Activated naive CD4-positive, alpha-beta T cell treated with anti-CD3 and anti-CD28 coated beads for 36 hours (primary cell): ENCODE data around the gene BAIAP2L1. TPM values are rescaled to one million over a fixed set of nuclear protein-coding genes. Genes with fewer than 3 reads are reported as not detected.

Source experiments
- CTCF ChIA-PET: fragments of 350-600 bp; sonication (Branson Sonifier 250); formaldehyde crosslinking; loops from one replicate; lab custom pipeline; 2021; ENCODE audit warnings: antibody characterized with exemption; lab: Charles Lee
- DNase-seq: peaks from one replicate; pipeline ENCODE4 v3.0.0-alpha.2; 2020
- H3K27ac Mint-ChIP-seq: one replicate; pipeline ENCODE4 v1.8.0; 2021; ENCODE audit warnings: mild to moderate bottlenecking, mixed read lengths
- H3K27me3 Mint-ChIP-seq: one replicate; pipeline ENCODE4 v1.8.0; 2021; ENCODE audit warnings: low read depth, mixed read lengths
- H3K36me3 Mint-ChIP-seq: one replicate; pipeline ENCODE4 v1.8.0; 2021; ENCODE audit warnings: low read depth, mixed read lengths
- H3K4me1 Mint-ChIP-seq: one replicate; pipeline ENCODE4 v1.8.0; 2021; ENCODE audit warnings: low read depth, mixed read lengths
- H3K4me3 Mint-ChIP-seq: one replicate; pipeline ENCODE4 v1.8.0; 2021; ENCODE audit warnings: mild to moderate bottlenecking, moderate library complexity, mixed read lengths
- H3K9me3 Mint-ChIP-seq: one replicate; pipeline ENCODE4 v1.8.0; 2021; ENCODE audit warnings: mixed read lengths
- intact Hi-C: fragments of 100-400 bp; cut with micrococcal nuclease; formaldehyde crosslinking; loops from one replicate; pipeline ENCODE4 v1.15.1; 2023
- total RNA-seq, 2 experiments: library from RNA; stranded (reverse); gene quantifications; one replicate each; pipeline ENCODE4 v1.2.3, GENCODE V29; 2021

The BAIAP2L1 gene
- total RNA-seq, 2 experiments from 2014 or later = 5.6 to 6.1 TPM

DNA sequence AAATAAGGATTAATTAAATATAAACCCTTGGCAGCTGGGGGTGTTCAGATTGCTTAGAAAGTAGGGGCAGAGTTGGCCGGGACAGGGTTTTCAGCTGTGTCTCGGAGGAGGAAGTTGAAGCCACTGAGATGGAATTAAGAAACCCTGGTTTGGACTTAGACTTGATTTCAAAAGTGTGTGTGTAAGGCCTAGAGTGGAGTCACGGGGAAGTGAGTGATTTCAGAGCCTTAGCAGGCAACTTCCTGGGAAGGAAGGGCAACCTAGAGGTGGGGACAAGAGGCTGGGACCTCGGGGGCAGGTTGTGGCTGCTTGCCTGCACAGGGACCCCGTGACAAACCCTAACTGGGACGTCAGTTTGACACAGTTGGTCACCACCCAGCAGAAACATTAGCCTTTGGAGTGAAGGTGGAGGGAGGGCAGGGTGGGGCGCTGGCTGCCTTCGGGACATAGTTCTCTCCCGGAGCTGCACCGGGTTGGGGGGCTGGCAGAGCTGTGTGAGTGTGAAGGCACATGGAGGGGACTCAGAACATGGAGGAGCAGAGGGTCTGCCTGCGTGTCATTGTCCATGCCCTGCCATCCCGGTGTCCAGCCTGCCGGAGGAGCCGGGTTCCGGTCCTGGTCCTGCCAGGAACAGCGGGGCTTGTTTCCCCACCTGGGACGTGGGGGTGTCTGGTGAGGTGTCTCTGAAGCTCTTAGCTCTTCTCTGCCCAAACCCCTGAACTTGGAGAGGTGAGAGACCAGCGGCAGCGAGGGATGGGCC lies 117.6 kb downstream of the BAIAP2L1 start:
- no peak for DNase-seq
- H3K27ac Mint-ChIP-seq = peak overlapping the region; percentile 12
- peaks cover 2% of the 10 kb centered on the region for H3K36me3 Mint-ChIP-seq
- H3K4me1 Mint-ChIP-seq = peaks cover 33% of the 10 kb centered on the region
- CTCF ChIA-PET = interaction anchor here (1.4 kb wide), 1 partner anchor 16 kb away, joined by 4 read pairs; no protein-coding TSS in a partner anchor
- intact Hi-C loops = no loop called here
- H3K9me3 Mint-ChIP-seq = no peaks in the 10 kb centered on the region
- no peaks in the 10 kb centered on the region for H3K27me3 Mint-ChIP-seq
- peak overlapping the region; percentile 77 for H3K4me3 Mint-ChIP-seq

DNA sequence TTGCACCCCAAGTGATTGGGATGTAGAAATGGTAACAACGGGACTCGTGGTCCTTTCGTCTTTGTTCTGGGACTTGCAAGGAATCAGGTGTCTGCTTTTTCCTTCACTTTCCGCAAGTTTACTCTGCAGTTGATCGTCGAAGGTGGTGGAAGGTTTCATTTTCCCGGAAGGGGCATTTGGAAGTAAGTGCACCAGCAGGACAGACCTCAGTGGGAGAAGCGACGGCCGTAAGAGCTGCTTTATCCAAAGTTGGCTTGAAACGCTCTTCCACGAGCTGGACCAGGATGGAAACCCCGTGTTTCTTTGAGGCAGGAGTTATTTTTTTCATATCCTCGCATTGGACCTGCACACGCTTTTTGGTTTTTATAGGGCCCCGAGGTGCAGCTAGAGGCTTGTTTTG lies 118.2 kb downstream of the BAIAP2L1 start:
- H3K9me3 Mint-ChIP-seq = no peaks in the 10 kb centered on the region
- no peak for DNase-seq
- H3K27ac Mint-ChIP-seq = peak overlapping the region; percentile 12
- H3K36me3 Mint-ChIP-seq = peaks cover 2% of the 10 kb centered on the region
- peak overlapping the region; percentile 77 for H3K4me3 Mint-ChIP-seq
- intact Hi-C loops = no loop called here
- H3K4me1 Mint-ChIP-seq = peaks cover 33% of the 10 kb centered on the region
- CTCF ChIA-PET = interaction anchor here (1.4 kb wide), 1 partner anchor 16 kb away, joined by 4 read pairs; no protein-coding TSS in a partner anchor
- no peaks in the 10 kb centered on the region for H3K27me3 Mint-ChIP-seq

DNA sequence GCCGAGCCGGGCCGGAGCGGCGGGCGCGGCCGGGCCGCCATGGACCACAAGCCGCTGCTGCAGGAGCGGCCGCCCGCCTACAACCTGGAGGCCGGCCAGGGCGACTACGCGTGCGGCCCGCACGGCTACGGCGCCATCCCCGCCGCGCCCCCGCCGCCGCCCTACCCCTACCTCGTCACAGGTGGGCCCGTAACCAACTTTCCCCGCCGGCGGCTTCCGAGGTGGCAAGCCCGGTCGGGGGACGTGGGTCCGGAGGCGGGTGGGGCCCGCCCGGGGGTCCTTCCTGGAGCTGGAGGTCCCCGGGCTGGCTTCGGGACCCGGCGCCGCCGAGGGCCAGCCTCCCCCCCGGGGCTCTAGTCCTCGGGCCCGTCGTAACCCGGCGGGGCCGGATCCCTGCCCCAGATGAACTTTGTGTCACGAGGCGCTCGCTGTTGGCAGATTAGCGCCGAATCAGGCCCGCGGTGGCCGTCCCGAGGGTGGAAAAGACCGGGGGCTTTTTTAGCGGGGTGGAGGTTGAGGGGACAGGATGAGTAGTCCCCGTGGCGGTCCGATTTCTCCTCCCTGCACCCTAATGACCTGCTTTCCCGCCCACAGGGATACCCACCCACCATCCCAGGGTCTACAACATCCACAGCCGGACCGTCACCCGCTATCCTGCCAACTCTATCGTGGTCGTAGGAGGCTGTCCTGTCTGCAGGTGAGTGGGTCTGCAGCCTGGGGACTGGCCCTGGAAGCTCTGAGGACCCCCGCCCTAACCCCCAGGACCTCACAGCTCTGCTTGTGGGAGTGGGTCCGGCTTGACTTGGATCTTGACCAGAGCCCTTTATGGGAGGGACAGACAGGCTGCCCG lies 118.9 kb downstream of the BAIAP2L1 start:
- CTCF ChIA-PET = interaction anchor here (1.4 kb wide), 1 partner anchor 15 kb away, joined by 4 read pairs; no protein-coding TSS in a partner anchor
- peak overlapping the region; percentile 77 for H3K4me3 Mint-ChIP-seq
- H3K36me3 Mint-ChIP-seq = peaks cover 2% of the 10 kb centered on the region
- H3K4me1 Mint-ChIP-seq = peaks cover 33% of the 10 kb centered on the region
- intact Hi-C loops = loop anchor here (1.0 to 2.0 kb wide), 8 partner anchors 31 to 597 kb away; partner anchors contain the start of genes ASNS, BAIAP2L1, BHLHA15 and LMTK2
- no peaks in the 10 kb centered on the region for H3K27me3 Mint-ChIP-seq
- DNase-seq = peak; percentile 55
- no peaks in the 10 kb centered on the region for H3K9me3 Mint-ChIP-seq
- peak overlapping the region; percentile 24 for H3K27ac Mint-ChIP-seq

DNA sequence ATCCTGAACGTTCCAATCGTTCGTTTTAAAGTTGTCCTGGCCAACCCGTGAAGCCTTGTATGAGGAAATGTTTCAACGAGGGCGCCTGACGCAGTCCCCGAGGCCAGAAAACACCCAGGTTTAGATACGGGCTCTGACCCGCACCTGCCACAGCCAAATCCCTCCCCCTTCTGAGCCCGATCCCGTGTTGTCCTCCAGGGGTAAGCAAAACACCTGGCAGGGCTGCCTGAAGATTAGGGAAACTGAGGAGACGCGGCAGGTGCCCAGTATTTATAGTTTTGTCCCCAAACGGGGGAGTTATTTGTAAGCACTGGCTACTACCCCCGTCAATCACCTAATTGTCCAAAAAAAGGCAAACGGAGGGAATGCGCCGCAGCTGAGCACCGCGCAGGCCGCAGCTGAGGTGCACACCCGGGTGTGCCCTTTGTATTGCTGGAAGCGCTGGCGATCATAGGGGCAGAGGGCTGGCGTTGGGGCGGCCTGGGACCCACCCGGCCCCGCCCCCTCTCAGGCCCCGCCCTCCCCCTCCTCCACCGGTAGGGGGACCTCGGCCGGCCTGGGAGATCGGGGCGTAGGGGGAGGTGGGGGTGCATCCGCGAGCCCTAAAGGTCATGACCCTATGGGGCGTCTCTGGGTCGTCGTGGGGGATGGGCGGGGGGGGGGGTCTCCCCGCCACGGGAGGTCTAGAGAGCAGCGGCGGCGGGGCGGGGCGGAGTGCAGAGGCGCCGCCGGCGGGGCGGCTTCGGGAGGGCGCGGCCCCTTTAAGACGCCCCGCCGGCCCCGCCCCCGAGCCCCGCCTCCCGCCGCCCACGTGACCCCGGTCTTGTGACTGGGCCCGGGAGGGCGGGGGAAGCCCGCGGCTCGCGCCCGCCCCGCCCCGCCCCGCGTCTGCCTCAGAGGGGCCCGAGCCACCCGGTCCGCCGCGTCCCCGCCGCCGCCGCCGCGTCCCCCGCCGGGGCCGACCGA lies 119.8 kb downstream of the BAIAP2L1 start, which contains the start of gene BRI3:
Gene BRI3 (plus strand): TSS at position 896 of the 966 bp plus-strand sequence. CDS start 110 bp downstream, outside the sequence.
- peaks cover 2% of the 10 kb centered on the region for H3K36me3 Mint-ChIP-seq
- H3K4me3 Mint-ChIP-seq = peak within 1 kb of the TSS; percentile 77
- peak within 1 kb of the TSS; percentile 41 for H3K27ac Mint-ChIP-seq
- peak; percentile 91 for DNase-seq
- H3K9me3 Mint-ChIP-seq = no peaks in the 10 kb centered on the region
- H3K4me1 Mint-ChIP-seq = peaks cover 29% of the 10 kb centered on the region
- intact Hi-C loops = loop anchor here (1.0 to 2.0 kb wide), 8 partner anchors 30 to 598 kb away; partner anchors contain the start of genes ASNS, BAIAP2L1, BHLHA15 and LMTK2
- CTCF ChIA-PET = no interaction called here
- H3K27me3 Mint-ChIP-seq = no peaks in the 10 kb centered on the region

DNA sequence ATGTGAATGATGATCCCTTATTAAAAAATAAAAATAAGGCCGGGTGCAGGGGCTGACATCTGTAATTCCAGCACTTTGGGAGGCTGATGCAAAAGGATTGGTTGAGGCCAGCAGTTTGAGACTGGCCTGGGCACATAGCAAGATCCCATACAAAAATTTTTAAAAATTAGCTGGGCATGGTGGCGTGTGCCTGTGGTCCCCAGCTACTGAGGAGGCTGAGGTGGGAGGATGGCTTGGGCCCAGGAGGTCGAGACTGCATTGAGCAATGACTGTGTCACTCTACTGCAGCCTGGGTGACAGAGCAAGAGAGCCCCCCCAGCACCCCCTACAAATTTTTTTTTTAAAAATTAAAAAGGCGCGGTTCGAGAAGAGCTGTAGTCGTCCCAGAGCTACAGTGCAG lies 120.6 kb downstream of the BAIAP2L1 start:
- CTCF ChIA-PET = interaction anchor here (0.6 kb wide), 1 partner anchor 9 kb away, joined by 3 read pairs; no protein-coding TSS in a partner anchor
- intact Hi-C loops = loop anchor here (2.0 kb wide), 3 partner anchors 69 to 307 kb away; partner anchors contain the start of gene BHLHA15
- H3K36me3 Mint-ChIP-seq = peaks cover 2% of the 10 kb centered on the region

DNA sequence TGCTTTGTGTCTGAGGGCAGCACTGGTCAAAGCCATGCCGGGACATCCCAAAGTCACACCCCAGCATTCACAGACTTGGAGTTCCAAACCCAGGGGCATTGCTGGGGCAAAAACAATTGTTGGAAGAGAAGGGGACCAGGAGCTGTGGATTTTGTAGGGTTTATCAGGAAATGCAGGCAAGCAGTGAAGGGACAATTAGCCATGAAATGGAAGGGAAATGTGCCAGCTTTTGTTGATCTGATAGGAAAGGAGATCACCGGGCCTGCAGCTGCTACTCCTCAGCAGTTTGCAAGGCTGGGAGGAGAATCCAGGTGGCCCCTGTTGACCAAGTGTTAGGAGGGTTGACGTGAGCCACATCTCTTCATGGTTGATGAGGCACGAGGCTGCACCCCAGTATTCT lies 122.0 kb downstream of the BAIAP2L1 start:
- intact Hi-C loops = no loop called here
- no peaks in the 10 kb centered on the region for H3K9me3 Mint-ChIP-seq
- no peaks in the 10 kb centered on the region for H3K27me3 Mint-ChIP-seq
- no peak for DNase-seq
- H3K36me3 Mint-ChIP-seq = peaks cover 2% of the 10 kb centered on the region
- H3K4me3 Mint-ChIP-seq = no peak overlapping the region
- peaks cover 17% of the 10 kb centered on the region for H3K4me1 Mint-ChIP-seq
- no peak overlapping the region for H3K27ac Mint-ChIP-seq
- CTCF ChIA-PET = interaction anchor here (0.8 kb wide), 1 partner anchor 12 kb away, joined by 3 read pairs; no protein-coding TSS in a partner anchor

More for the DNA sequence above, 120.6 kb downstream of the BAIAP2L1 start:
- H3K27ac Mint-ChIP-seq = no peak overlapping the region
- H3K27me3 Mint-ChIP-seq = no peaks in the 10 kb centered on the region
- peaks cover 29% of the 10 kb centered on the region for H3K4me1 Mint-ChIP-seq
- DNase-seq = no peak
- no peaks in the 10 kb centered on the region for H3K9me3 Mint-ChIP-seq
- peak overlapping the region; percentile 76 for H3K4me3 Mint-ChIP-seq

DNA sequence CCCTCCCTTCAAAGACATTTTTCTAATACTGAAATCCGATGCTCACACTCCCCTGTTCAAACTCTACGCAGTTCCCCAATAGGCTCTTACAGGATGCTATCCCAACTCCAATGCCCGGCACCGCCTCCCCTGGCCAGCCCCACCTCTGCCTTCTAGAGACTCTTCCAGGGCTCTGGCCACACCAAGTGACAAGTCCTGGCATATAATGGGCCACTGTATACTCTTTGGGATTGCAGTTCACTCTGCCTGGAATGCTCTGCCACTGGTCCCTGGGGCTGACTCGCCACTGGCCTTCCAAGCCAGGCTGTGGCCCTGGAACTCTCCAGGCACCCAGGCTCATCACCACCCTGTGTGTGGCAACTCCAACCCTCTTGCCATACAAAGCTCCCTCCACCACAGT lies 122.5 kb downstream of the BAIAP2L1 start:
- Mint-ChIP-seq H3K4me3 (no peak overlapping the region), H3K27ac (no peak overlapping the region), H3K36me3 (peaks cover 2% of the 10 kb centered on the region), H3K9me3 (no peaks in the 10 kb centered on the region), H3K27me3 (no peaks in the 10 kb centered on the region), H3K4me1 (peaks cover 14% of the 10 kb centered on the region)
- intact Hi-C loops = no loop called here
- no peak for DNase-seq
- CTCF ChIA-PET = no interaction called here

DNA sequence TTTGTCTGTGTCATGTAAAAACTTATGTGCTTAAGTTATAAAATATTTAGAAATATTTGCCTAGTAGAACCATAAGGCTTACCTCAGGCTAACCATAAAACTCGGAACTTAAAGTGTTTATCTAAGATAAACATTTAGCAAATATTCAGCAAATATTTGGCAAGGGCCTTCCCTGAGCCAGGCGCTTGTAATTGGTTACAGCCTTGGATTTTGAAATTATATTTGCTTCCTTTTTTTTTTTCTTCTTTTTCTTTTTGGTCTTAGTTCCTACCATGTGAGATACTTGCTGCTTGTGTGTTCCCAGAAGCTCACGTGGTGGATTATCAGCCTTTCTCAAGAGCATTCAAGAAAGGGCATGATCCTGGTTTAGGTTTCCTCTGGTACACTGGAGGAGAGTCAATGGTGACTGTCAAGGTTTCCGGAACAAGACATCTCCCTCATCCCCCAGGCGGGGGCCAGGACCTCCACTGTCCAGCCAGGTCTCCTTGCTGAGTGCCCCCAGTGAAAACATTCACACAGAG lies 124.6 kb downstream of the BAIAP2L1 start:
- intact Hi-C loops = no loop called here
- CTCF ChIA-PET = no interaction called here
- Mint-ChIP-seq H3K27me3 (no peaks in the 10 kb centered on the region), H3K9me3 (no peaks in the 10 kb centered on the region), H3K4me1 (peaks cover 4% of the 10 kb centered on the region), H3K36me3 (no peaks in the 10 kb centered on the region), H3K4me3 (no peak overlapping the region), H3K27ac (no peak overlapping the region)
- DNase-seq = no peak

- Mint-ChIP-seq H3K27ac (no peak overlapping the region), H3K27me3 (no peaks in the 10 kb centered on the region), H3K36me3 (peaks cover 6% of the 10 kb centered on the region), H3K4me3 (no peak overlapping the region), H3K9me3 (no peaks in the 10 kb centered on the region), H3K4me1 (peaks cover 4% of the 10 kb centered on the region)
- DNase-seq = no peak
- CTCF ChIA-PET = interaction anchor here (0.6 to 1.4 kb wide), 5 partner anchors 12 to 292 kb away, joined by 3 to 4 read pairs (median 3); partner anchors contain the start of gene BAIAP2L1
- intact Hi-C loops = loop anchor here (1.0 kb wide), 1 partner anchor 134 kb away; the partner anchor contains the start of gene BAIAP2L1
Measured at GRCh38 chr7:98267303-98267702, 133.6 kb downstream of the BAIAP2L1 start.

GRCh38 chr7:98266840-98267239 lies 134.1 kb downstream of the BAIAP2L1 start:
- H3K36me3 Mint-ChIP-seq = peaks cover 7% of the 10 kb centered on the region
- no peak overlapping the region for H3K4me3 Mint-ChIP-seq
- intact Hi-C loops = loop anchor here (1.0 kb wide), 1 partner anchor 134 kb away; the partner anchor contains the start of gene BAIAP2L1
- no peak for DNase-seq
- H3K4me1 Mint-ChIP-seq = peaks cover 4% of the 10 kb centered on the region
- no peak overlapping the region for H3K27ac Mint-ChIP-seq
- H3K27me3 Mint-ChIP-seq = no peaks in the 10 kb centered on the region
- CTCF ChIA-PET = interaction anchor here (0.6 to 1.4 kb wide), 5 partner anchors 12 to 291 kb away, joined by 3 to 4 read pairs (median 3); partner anchors contain the start of gene BAIAP2L1
- H3K9me3 Mint-ChIP-seq = no peaks in the 10 kb centered on the region

DNA sequence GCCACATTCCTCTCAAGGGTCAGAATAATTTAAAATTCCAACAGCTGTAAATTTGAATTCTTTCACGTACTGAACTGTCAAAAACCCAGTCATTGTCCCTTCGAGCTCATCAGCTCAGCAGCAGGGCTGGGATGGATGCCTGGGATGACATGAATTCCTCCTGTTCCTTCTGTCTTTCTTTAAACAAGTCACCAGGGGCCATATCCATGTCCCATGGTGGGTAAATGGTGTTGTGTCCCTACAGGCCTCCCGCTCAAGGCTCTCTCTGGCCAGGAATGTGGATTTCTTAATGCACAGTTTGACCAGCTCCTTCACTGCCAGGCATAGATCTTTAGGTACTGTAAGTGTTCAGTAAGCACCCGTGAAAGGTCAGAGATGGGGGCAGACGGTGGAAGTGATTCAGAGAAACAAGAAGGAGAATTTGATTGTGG lies 135.0 kb downstream of the BAIAP2L1 start:
- Mint-ChIP-seq H3K4me3 (no peak overlapping the region), H3K9me3 (no peaks in the 10 kb centered on the region), H3K4me1 (peaks cover 4% of the 10 kb centered on the region), H3K36me3 (peaks cover 13% of the 10 kb centered on the region), H3K27ac (no peak overlapping the region), H3K27me3 (no peaks in the 10 kb centered on the region)
- CTCF ChIA-PET = interaction anchor here (1.3 kb wide), 1 partner anchor 10 kb away, joined by 5 read pairs; no protein-coding TSS in a partner anchor
- DNase-seq = no peak
- intact Hi-C loops = no loop called here
